Fibroblast of the conjunctiva (primary cell): Measurements from ENCODE around the gene WASF3.
A peak's percentile ranks its signal among the peaks of the same experiment; 100 is the strongest.

Source experiments
- DNase-seq: peaks from one replicate; pipeline ENCODE4 v3.0.0-alpha.2; 2010; ENCODE audit warnings: low read depth

Gene WASF3

GRCh38 chr13:26557393-26558073 is at the start of gene WASF3:
Gene WASF3, plus strand, starts transcription at chr13:26557683. Its CDS starts 84,588 bp downstream, at chr13:26642271.
- peak; percentile 86 for DNase-seq

- peak; percentile 92 for DNase-seq
Measured at GRCh38 chr13:26508885-26509284, 48.6 kb upstream of the WASF3 start.

- no peak for DNase-seq
Measured at GRCh38 chr13:26509491-26509890, 48.0 kb upstream of the WASF3 start.

GRCh38 chr13:26513931-26514330 is 43.6 kb upstream of the WASF3 start:
- DNase-seq: no peak

- no peak for DNase-seq
Measured at GRCh38 chr13:26515721-26516120, 41.8 kb upstream of the WASF3 start.

GRCh38 chr13:26517936-26518335 is 39.5 kb upstream of the WASF3 start:
- DNase-seq: no peak

GRCh38 chr13:26518451-26518959 is 39.0 kb upstream of the WASF3 start:
- DNase-seq: no peak

- DNase-seq: no peak
Measured at GRCh38 chr13:26522571-26522970, 34.9 kb upstream of the WASF3 start.

- no peak for DNase-seq
Measured at GRCh38 chr13:26523007-26523406, 34.5 kb upstream of the WASF3 start.

GRCh38 chr13:26525528-26525927 is 32.0 kb upstream of the WASF3 start:
- DNase-seq: no peak

- no peak for DNase-seq
Measured at GRCh38 chr13:26526702-26527216, 30.7 kb upstream of the WASF3 start.

GRCh38 chr13:26528527-26528926 is 29.0 kb upstream of the WASF3 start:
- DNase-seq: no peak

GRCh38 chr13:26529441-26529840 is 28.0 kb upstream of the WASF3 start:
- no peak for DNase-seq

GRCh38 chr13:26531742-26532141 is 25.7 kb upstream of the WASF3 start:
- DNase-seq: no peak

GRCh38 chr13:26534036-26534726 is 23.3 kb upstream of the WASF3 start:
- no peak for DNase-seq

- no peak for DNase-seq
Measured at GRCh38 chr13:26538363-26539317, 18.8 kb upstream of the WASF3 start.

- no peak for DNase-seq
Measured at GRCh38 chr13:26539738-26540292, 17.7 kb upstream of the WASF3 start.

- DNase-seq: peak; percentile 52
Measured at GRCh38 chr13:26540334-26540733, 17.1 kb upstream of the WASF3 start.

GRCh38 chr13:26541041-26541440 is 16.4 kb upstream of the WASF3 start:
- no peak for DNase-seq

- DNase-seq: no peak
Measured at GRCh38 chr13:26541678-26542568, 15.6 kb upstream of the WASF3 start.

GRCh38 chr13:26544707-26545106 is 12.8 kb upstream of the WASF3 start:
- no peak for DNase-seq
